Activated CD8-positive, alpha-beta T cell treated with anti-CD3 and anti-CD28 coated beads for 36 hours (primary cell): ENCODE measurements around the gene NDUFS6. TPM values are rescaled to one million over a fixed set of nuclear protein-coding genes. Genes with fewer than 3 reads are reported as not detected.

Experiments
- ATAC-seq: fragments of 200-7000 bp; cut with Tn5 transposase; one replicate; pipeline ENCODE4 v1.10.0; 2021; ENCODE audit warnings: mild to moderate bottlenecking, moderate library complexity
- CTCF ChIA-PET: fragments of 350-600 bp; sonication (Branson Sonifier 250); formaldehyde crosslinking; loops from one replicate; lab custom pipeline; 2021; ENCODE audit warnings: antibody characterized with exemption; lab: Charles Lee
- POLR2A ChIA-PET: fragments of 350-600 bp; sonication (Branson Sonifier 250); formaldehyde crosslinking; loops from one replicate; lab custom pipeline; 2021; ENCODE audit warnings: antibody characterized with exemption; lab: Charles Lee
- DNase-seq: peaks from one replicate; pipeline ENCODE4 v3.0.0-alpha.2; 2020
- H3K27ac Mint-ChIP-seq: one replicate; pipeline ENCODE4 v1.8.0; 2021; ENCODE audit warnings: mild to moderate bottlenecking, mixed read lengths
- H3K27me3 Mint-ChIP-seq: one replicate; pipeline ENCODE4 v1.8.0; 2021; ENCODE audit warnings: mixed read lengths
- H3K36me3 Mint-ChIP-seq: one replicate; pipeline ENCODE4 v1.8.0; 2021; ENCODE audit warnings: low read depth, mixed read lengths
- H3K4me1 Mint-ChIP-seq: one replicate; pipeline ENCODE4 v1.8.0; 2021; ENCODE audit warnings: low read depth, mixed read lengths
- H3K4me3 Mint-ChIP-seq: one replicate; pipeline ENCODE4 v1.8.0; 2021; ENCODE audit warnings: mild to moderate bottlenecking, moderate library complexity, mixed read lengths
- H3K9me3 Mint-ChIP-seq: one replicate; pipeline ENCODE4 v1.8.0; 2021; ENCODE audit warnings: mixed read lengths
- intact Hi-C: fragments of 100-400 bp; cut with micrococcal nuclease; formaldehyde crosslinking; loops from one replicate; pipeline ENCODE4 v1.10.0; 2022
- total RNA-seq, 2 experiments: library from RNA; stranded (reverse); gene quantifications; one replicate each; pipeline ENCODE4 v1.2.3, GENCODE V29; 2021
- TF ChIP-seq, protein P1 (sequence below): fragments of 200-600 bp; IDR thresholded peaks from one replicate; pipeline ENCODE4 v1.8.0; 2022; ENCODE audit warnings: antibody characterized with exemption, mild to moderate bottlenecking

Gene NDUFS6
- total RNA-seq, 2 experiments from 2014 or later = 32.2 to 39.1 TPM

DNA sequence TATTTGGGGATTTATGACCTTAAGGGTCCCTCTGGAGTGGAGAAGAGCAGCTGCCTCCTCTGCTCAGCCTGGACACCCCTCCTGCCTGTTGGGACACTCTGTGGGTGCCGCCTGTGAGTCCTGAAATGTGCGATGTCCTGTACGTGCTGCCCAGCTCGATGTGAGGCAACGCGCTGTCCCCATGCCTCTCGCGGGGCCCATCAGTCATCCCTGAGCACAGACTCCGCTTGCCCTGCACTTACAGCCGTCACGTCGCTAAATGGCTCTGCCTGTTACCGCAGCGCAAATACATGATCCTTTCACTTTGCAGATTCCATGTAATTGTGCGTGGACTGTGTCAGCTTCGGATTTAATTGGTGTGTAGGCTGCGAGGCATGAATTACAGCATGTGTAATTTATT lies 54.4 kb downstream of the NDUFS6 start:
- POLR2A ChIA-PET = no interaction called here
- TF ChIP-seq, protein P1, sequence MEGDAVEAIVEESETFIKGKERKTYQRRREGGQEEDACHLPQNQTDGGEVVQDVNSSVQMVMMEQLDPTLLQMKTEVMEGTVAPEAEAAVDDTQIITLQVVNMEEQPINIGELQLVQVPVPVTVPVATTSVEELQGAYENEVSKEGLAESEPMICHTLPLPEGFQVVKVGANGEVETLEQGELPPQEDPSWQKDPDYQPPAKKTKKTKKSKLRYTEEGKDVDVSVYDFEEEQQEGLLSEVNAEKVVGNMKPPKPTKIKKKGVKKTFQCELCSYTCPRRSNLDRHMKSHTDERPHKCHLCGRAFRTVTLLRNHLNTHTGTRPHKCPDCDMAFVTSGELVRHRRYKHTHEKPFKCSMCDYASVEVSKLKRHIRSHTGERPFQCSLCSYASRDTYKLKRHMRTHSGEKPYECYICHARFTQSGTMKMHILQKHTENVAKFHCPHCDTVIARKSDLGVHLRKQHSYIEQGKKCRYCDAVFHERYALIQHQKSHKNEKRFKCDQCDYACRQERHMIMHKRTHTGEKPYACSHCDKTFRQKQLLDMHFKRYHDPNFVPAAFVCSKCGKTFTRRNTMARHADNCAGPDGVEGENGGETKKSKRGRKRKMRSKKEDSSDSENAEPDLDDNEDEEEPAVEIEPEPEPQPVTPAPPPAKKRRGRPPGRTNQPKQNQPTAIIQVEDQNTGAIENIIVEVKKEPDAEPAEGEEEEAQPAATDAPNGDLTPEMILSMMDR = no peak
- peaks cover 36% of the 10 kb centered on the region for H3K27me3 Mint-ChIP-seq
- no peak overlapping the region for H3K27ac Mint-ChIP-seq
- H3K4me3 Mint-ChIP-seq = no peak overlapping the region
- H3K36me3 Mint-ChIP-seq = no peaks in the 10 kb centered on the region
- no peaks in the 10 kb centered on the region for H3K4me1 Mint-ChIP-seq
- H3K9me3 Mint-ChIP-seq = no peaks in the 10 kb centered on the region
- no peak for DNase-seq
- CTCF ChIA-PET = no interaction called here
- intact Hi-C loops = no loop called here
- no peak for ATAC-seq

DNA sequence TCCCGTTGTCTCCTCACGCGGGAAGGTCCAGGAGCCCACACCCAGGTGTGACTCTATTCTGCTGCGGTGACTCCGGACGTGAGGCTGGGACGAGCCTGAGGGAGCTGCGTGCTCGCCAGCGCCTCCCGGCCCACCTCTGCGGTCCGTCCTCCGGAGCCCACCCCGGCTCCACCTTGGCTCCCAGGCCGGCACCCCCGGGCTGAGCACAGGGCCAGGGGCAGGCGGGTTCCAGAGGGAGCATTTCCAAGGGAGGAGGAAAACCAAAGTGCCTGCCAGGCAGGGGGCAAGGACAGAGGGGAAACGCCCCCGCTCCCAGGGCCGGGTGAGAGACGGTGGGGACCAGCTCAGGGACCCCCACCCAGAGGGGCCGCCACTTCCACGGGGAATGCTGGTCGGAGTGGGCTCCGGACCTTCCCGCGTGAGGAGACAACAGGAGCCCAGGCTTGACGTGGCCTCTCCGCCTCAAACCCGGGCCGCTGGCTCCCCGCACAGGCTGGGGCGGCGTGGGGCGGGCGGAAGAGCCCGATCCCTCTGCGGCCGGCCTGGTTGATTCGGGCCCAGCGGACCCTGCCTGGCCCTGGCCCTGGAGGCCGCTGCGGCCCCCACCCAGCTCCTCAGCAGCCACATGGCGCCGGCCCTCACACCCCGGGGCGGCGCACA lies 55.5 kb downstream of the NDUFS6 start:
- no peaks in the 10 kb centered on the region for H3K4me1 Mint-ChIP-seq
- ChIA-PET POLR2A (interaction anchor here (0.5 kb wide), 1 partner anchor 316 kb away, joined by 3 read pairs; no protein-coding TSS in a partner anchor), CTCF (no interaction called here)
- H3K27me3 Mint-ChIP-seq = peaks cover 27% of the 10 kb centered on the region
- no peaks in the 10 kb centered on the region for H3K36me3 Mint-ChIP-seq
- DNase-seq (no peak), ATAC-seq (no peak)
- intact Hi-C loops = no loop called here
- no peak overlapping the region for H3K4me3 Mint-ChIP-seq
- no peak overlapping the region for H3K27ac Mint-ChIP-seq
- TF ChIP-seq, protein P1 = no peak
- no peaks in the 10 kb centered on the region for H3K9me3 Mint-ChIP-seq

DNA sequence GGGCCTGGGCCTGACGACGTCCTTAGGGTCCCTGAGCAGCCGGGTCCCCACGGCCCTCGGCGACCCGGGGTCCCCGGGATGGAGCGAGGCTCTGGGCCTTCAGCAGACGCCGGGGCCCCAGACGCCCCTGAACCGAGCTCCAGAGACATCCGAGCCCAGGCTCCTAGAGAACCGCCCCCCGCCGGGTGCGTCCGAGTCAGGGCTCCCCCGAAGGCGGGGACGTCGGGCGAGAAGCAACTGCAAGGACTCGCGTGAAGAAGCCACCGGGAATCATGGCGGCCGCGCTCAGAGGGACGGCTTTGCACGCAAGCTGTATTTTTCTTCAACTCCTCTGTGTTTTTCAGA lies 56.0 kb downstream of the NDUFS6 start:
- no peak overlapping the region for H3K4me3 Mint-ChIP-seq
- H3K36me3 Mint-ChIP-seq = no peaks in the 10 kb centered on the region
- ATAC-seq = no peak
- H3K9me3 Mint-ChIP-seq = no peaks in the 10 kb centered on the region
- H3K4me1 Mint-ChIP-seq = no peaks in the 10 kb centered on the region
- no peak for DNase-seq
- intact Hi-C loops = no loop called here
- no peak overlapping the region for H3K27ac Mint-ChIP-seq
- H3K27me3 Mint-ChIP-seq = peaks cover 24% of the 10 kb centered on the region
- TF ChIP-seq, protein P1 = no peak
- CTCF ChIA-PET = no interaction called here
- POLR2A ChIA-PET = interaction anchor here (0.5 kb wide), 1 partner anchor 315 kb away, joined by 3 read pairs; no protein-coding TSS in a partner anchor

DNA sequence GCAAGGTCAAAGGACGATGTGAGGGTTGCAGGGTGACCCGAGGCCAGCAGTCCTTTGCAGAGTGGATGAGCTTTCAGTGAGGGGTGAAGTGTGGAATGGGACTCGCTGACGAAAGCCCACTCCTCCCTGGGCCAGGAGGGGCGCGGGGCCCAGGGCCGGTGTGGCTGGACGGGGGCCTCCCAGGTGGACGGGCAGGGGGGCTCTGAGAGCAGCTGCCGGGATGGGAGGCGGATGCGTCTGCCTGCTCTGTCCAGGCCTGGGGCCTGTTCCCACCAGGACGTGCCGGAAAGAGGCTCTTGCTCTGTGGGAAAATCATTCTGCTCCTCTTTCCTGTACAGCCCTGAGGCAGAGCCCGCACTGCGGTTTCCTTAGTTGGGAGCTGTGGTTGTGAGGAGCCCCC lies 57.2 kb downstream of the NDUFS6 start:
- ChIA-PET CTCF (no interaction called here), POLR2A (no interaction called here)
- no peaks in the 10 kb centered on the region for H3K4me1 Mint-ChIP-seq
- TF ChIP-seq, protein P1 = no peak
- no peak for DNase-seq
- H3K27me3 Mint-ChIP-seq = peaks cover 20% of the 10 kb centered on the region
- intact Hi-C loops = no loop called here
- H3K27ac Mint-ChIP-seq = no peak overlapping the region
- H3K9me3 Mint-ChIP-seq = no peaks in the 10 kb centered on the region
- no peaks in the 10 kb centered on the region for H3K36me3 Mint-ChIP-seq
- H3K4me3 Mint-ChIP-seq = no peak overlapping the region
- ATAC-seq = no peak

DNA sequence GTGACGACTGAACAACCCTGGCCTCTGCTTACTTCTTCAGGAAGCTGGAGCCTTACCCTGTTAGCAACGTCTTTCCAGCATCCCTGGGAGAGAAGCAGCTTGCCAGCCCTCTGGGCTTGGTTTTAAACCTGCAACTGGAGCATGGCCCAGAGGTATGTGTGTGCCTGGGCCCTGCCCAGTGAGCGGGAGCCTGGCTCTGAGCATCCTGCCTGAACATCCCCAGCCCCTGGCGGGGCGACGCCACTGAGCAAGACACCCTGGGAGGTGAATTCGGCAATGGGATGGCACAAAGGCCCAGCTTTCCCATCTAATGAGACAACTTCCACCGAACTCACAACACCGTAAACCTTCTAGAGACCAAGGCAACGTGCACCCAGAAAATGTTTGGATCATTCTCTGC lies 57.9 kb downstream of the NDUFS6 start:
- Mint-ChIP-seq H3K36me3 (no peaks in the 10 kb centered on the region), H3K4me1 (no peaks in the 10 kb centered on the region), H3K4me3 (no peak overlapping the region), H3K27me3 (peaks cover 14% of the 10 kb centered on the region), H3K27ac (no peak overlapping the region), H3K9me3 (no peaks in the 10 kb centered on the region)
- ChIA-PET POLR2A (no interaction called here), CTCF (no interaction called here)
- intact Hi-C loops = no loop called here
- DNase-seq = no peak
- TF ChIP-seq, protein P1 = no peak
- no peak for ATAC-seq
